Measurements from ENCODE around the gene NUMBL. TPM values are rescaled to one million over a fixed set of nuclear protein-coding genes. Genes with fewer than 3 reads are reported as not detected.

Gene NUMBL
- 14.6 and 20.9 TPM in 2 replicates for total RNA-seq
- long read RNA-seq, result 0 reads

- Mint-ChIP-seq H3K36me3 (ENCODE audit: insufficient read depth) (peaks cover 14% of the 10 kb centered on the region), H3K27me3 (no peaks in the 10 kb centered on the region), H3K9me3 (ENCODE audit: low read depth) (no peaks in the 10 kb centered on the region), H3K4me1 (ENCODE audit: low read depth) (no peaks in the 10 kb centered on the region), H3K27ac (peak within 1 kb of the TSS; percentile 94), H3K4me3 (ENCODE audit: low read depth) (peak within 1 kb of the TSS; percentile 73)
- no peak for TF ChIP-seq CTCF (IDR thresholded peaks at IDR 0.05; ENCODE audit: unreplicated experiment)
- DNase-seq (ENCODE audit: low spot score, unreplicated experiment), result no peak
Measured at GRCh38 chr19:40690050-40690692, at the start of gene NUMBL. Gene NUMBL (minus strand): TSS chr19:40690651. CDS start chr19:40690483, 168 bp downstream.

- no peaks in the 10 kb centered on the region for H3K4me1 Mint-ChIP-seq (ENCODE audit: low read depth)
- no peak for TF ChIP-seq CTCF (IDR thresholded peaks at IDR 0.05; ENCODE audit: unreplicated experiment)
- no peaks in the 10 kb centered on the region for H3K9me3 Mint-ChIP-seq (ENCODE audit: low read depth)
- no peak overlapping the region for H3K27ac Mint-ChIP-seq
- H3K36me3 Mint-ChIP-seq (ENCODE audit: insufficient read depth), result peaks cover 12% of the 10 kb centered on the region
- no peak for DNase-seq (ENCODE audit: low spot score, unreplicated experiment)
- H3K4me3 Mint-ChIP-seq (ENCODE audit: low read depth), result no peak overlapping the region
- no peaks in the 10 kb centered on the region for H3K27me3 Mint-ChIP-seq
Measured at GRCh38 chr19:40739030-40739839, 48.8 kb upstream of the NUMBL start.

- H3K4me1 Mint-ChIP-seq (ENCODE audit: low read depth), result no peaks in the 10 kb centered on the region
- no peaks in the 10 kb centered on the region for H3K27me3 Mint-ChIP-seq
- no peak for TF ChIP-seq CTCF (IDR thresholded peaks at IDR 0.05; ENCODE audit: unreplicated experiment)
- no peaks in the 10 kb centered on the region for H3K9me3 Mint-ChIP-seq (ENCODE audit: low read depth)
- H3K27ac Mint-ChIP-seq, result no peak overlapping the region
- no peak for DNase-seq (ENCODE audit: low spot score, unreplicated experiment)
- H3K36me3 Mint-ChIP-seq (ENCODE audit: insufficient read depth), result peaks cover 23% of the 10 kb centered on the region
- H3K4me3 Mint-ChIP-seq (ENCODE audit: low read depth), result no peak overlapping the region
Measured at GRCh38 chr19:40737102-40737644, 46.7 kb upstream of the NUMBL start.

- Mint-ChIP-seq H3K4me3 (ENCODE audit: low read depth) (no peak overlapping the region), H3K27me3 (no peaks in the 10 kb centered on the region), H3K36me3 (ENCODE audit: insufficient read depth) (peaks cover 23% of the 10 kb centered on the region), H3K9me3 (ENCODE audit: low read depth) (no peaks in the 10 kb centered on the region), H3K4me1 (ENCODE audit: low read depth) (no peaks in the 10 kb centered on the region), H3K27ac (no peak overlapping the region)
- no peak for TF ChIP-seq CTCF (IDR thresholded peaks at IDR 0.05; ENCODE audit: unreplicated experiment)
- no peak for DNase-seq (ENCODE audit: low spot score, unreplicated experiment)
Measured at GRCh38 chr19:40736661-40737060, 46.2 kb upstream of the NUMBL start.

GRCh38 chr19:40735013-40735771 is 44.7 kb upstream of the NUMBL start:
- H3K27me3 Mint-ChIP-seq, result no peaks in the 10 kb centered on the region
- H3K36me3 Mint-ChIP-seq (ENCODE audit: insufficient read depth), result peaks cover 32% of the 10 kb centered on the region
- no peak for TF ChIP-seq CTCF (IDR thresholded peaks at IDR 0.05; ENCODE audit: unreplicated experiment)
- H3K4me1 Mint-ChIP-seq (ENCODE audit: low read depth), result no peaks in the 10 kb centered on the region
- peak overlapping the region; percentile 33 for H3K27ac Mint-ChIP-seq
- H3K9me3 Mint-ChIP-seq (ENCODE audit: low read depth), result no peaks in the 10 kb centered on the region
- no peak overlapping the region for H3K4me3 Mint-ChIP-seq (ENCODE audit: low read depth)
- DNase-seq (ENCODE audit: low spot score, unreplicated experiment), result no peak

Data from progenitor cell of endocrine pancreas (in vitro differentiated cells).